Uterus (tissue), 2 donors: ENCODE results near the gene CHMP6.

Experiments used
- POLR2A ChIP-seq, 2 donors: fragments of 450-650 bp; IDR thresholded peaks; one replicate each; pipeline ENCODE4 v1.6.1; 2016; ENCODE audit warnings: antibody characterized with exemption in 2 of 2, mild to moderate bottlenecking in 1 of 2, moderate library complexity in 1 of 2
- TF ChIP-seq, protein P1 (sequence below), 4 experiments: fragments of 200-600 bp in 2 of 4; fragments of 450-650 bp in 2 of 4; sonication (generic) in 2 of 4; IDR thresholded peaks; one replicate each; pipeline ENCODE4 v1.5.1; 2016 to 2019; ENCODE audit warnings: antibody characterized with exemption in 4 of 4, mild to moderate bottlenecking in 2 of 4, moderate library complexity in 1 of 4

DNA sequence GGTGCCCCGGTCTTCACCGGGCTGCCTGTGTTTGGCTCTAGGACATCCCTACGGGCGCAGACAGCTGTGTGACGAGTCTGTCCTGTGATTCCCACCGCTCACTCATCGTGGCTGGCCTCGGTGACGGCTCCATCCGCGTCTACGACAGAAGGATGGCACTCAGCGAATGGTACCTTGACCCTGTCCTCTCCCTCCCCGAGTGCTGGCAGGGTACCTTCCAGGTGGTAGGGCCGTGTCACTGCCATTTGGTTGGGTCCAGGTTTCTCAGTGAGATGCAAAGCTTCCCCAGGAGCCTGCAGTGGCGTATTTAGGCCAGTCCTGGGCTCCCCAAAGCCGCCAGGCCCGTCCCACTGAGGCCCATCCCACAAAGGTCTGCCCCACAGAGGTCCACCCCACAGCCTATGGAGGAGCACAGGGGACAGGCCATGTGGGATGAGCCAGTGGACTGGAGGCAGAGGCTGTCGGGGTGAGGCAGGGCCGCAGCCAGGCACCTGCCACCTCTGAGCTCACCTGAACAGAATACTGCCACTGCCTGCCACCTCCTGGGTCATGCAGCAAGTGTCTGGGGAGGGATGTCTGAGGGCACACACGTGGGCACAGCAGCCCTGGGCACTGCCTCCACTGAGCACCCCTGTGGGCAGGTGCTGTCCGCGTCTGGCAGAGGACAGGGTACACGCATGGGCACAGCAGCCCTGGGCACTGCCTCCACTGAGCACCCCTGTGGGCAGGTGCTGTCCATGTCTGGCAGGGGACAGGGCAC is 31.4 kb upstream of the CHMP6 start:
- TF ChIP-seq, protein P1, sequence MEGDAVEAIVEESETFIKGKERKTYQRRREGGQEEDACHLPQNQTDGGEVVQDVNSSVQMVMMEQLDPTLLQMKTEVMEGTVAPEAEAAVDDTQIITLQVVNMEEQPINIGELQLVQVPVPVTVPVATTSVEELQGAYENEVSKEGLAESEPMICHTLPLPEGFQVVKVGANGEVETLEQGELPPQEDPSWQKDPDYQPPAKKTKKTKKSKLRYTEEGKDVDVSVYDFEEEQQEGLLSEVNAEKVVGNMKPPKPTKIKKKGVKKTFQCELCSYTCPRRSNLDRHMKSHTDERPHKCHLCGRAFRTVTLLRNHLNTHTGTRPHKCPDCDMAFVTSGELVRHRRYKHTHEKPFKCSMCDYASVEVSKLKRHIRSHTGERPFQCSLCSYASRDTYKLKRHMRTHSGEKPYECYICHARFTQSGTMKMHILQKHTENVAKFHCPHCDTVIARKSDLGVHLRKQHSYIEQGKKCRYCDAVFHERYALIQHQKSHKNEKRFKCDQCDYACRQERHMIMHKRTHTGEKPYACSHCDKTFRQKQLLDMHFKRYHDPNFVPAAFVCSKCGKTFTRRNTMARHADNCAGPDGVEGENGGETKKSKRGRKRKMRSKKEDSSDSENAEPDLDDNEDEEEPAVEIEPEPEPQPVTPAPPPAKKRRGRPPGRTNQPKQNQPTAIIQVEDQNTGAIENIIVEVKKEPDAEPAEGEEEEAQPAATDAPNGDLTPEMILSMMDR (IDR thresholded peaks at IDR 0.05), result no peak
- TF ChIP-seq POLR2A (IDR thresholded peaks at IDR 0.05), result no peak
